Measurements from ENCODE around the gene ARHGEF26.

ARHGEF26 gene

GRCh38 chr3:154156530-154156929 is 35.3 kb downstream of the ARHGEF26 start:
- no peak for TF ChIP-seq POLR2A (IDR thresholded peaks at IDR 0.05; ENCODE audit: low read depth, low read length)
- DNase-seq (ENCODE audit: insufficient read length, low spot score): no peak
- no peak for FAIRE-seq

GRCh38 chr3:154161806-154162205 is 40.6 kb downstream of the ARHGEF26 start:
- FAIRE-seq: no peak
- no peak for DNase-seq (ENCODE audit: insufficient read length, low spot score)
- no peak for TF ChIP-seq POLR2A (IDR thresholded peaks at IDR 0.05; ENCODE audit: low read depth, low read length)

GRCh38 chr3:154164387-154164786 is 43.2 kb downstream of the ARHGEF26 start:
- no peak for DNase-seq (ENCODE audit: insufficient read length, low spot score)
- no peak for FAIRE-seq
- no peak for TF ChIP-seq POLR2A (IDR thresholded peaks at IDR 0.05; ENCODE audit: low read depth, low read length)

- no peak for TF ChIP-seq POLR2A (IDR thresholded peaks at IDR 0.05; ENCODE audit: low read depth, low read length)
- FAIRE-seq: no peak
- no peak for DNase-seq (ENCODE audit: insufficient read length, low spot score)
Observed at GRCh38 chr3:154168998-154169795, 48.0 kb downstream of the ARHGEF26 start.

- FAIRE-seq: no peak
- DNase-seq (ENCODE audit: insufficient read length, low spot score): no peak
- no peak for TF ChIP-seq POLR2A (IDR thresholded peaks at IDR 0.05; ENCODE audit: low read depth, low read length)
Observed at GRCh38 chr3:154169796-154170110, 48.6 kb downstream of the ARHGEF26 start.

- DNase-seq (ENCODE audit: insufficient read length, low spot score): no peak
- no peak for TF ChIP-seq POLR2A (IDR thresholded peaks at IDR 0.05; ENCODE audit: low read depth, low read length)
- no peak for FAIRE-seq
Observed at GRCh38 chr3:154170300-154170699, 49.1 kb downstream of the ARHGEF26 start.

GRCh38 chr3:154175041-154175440 is 53.9 kb downstream of the ARHGEF26 start:
- DNase-seq (ENCODE audit: insufficient read length, low spot score) (no peak), FAIRE-seq (no peak)
- no peak for TF ChIP-seq POLR2A (IDR thresholded peaks at IDR 0.05; ENCODE audit: low read depth, low read length)

- DNase-seq (ENCODE audit: insufficient read length, low spot score) (no peak), FAIRE-seq (no peak)
- no peak for TF ChIP-seq POLR2A (IDR thresholded peaks at IDR 0.05; ENCODE audit: low read depth, low read length)
Observed at GRCh38 chr3:154176036-154176435, 54.8 kb downstream of the ARHGEF26 start.

- FAIRE-seq (no peak), DNase-seq (ENCODE audit: insufficient read length, low spot score) (no peak)
- no peak for TF ChIP-seq POLR2A (IDR thresholded peaks at IDR 0.05; ENCODE audit: low read depth, low read length)
Observed at GRCh38 chr3:154177406-154177805, 56.2 kb downstream of the ARHGEF26 start.

- DNase-seq (ENCODE audit: insufficient read length, low spot score) (no peak), FAIRE-seq (no peak)
- TF ChIP-seq POLR2A (IDR thresholded peaks at IDR 0.05; ENCODE audit: low read depth, low read length): no peak
Observed at GRCh38 chr3:154178172-154178571, 57.0 kb downstream of the ARHGEF26 start.

- FAIRE-seq: no peak
- no peak for DNase-seq (ENCODE audit: insufficient read length, low spot score)
- TF ChIP-seq POLR2A (IDR thresholded peaks at IDR 0.05; ENCODE audit: low read depth, low read length): no peak
Observed at GRCh38 chr3:154180836-154181691, 59.9 kb downstream of the ARHGEF26 start.

- DNase-seq (ENCODE audit: insufficient read length, low spot score) (no peak), FAIRE-seq (no peak)
- no peak for TF ChIP-seq POLR2A (IDR thresholded peaks at IDR 0.05; ENCODE audit: low read depth, low read length)
Observed at GRCh38 chr3:154182322-154182922, 61.2 kb downstream of the ARHGEF26 start.

- no peak for FAIRE-seq
- TF ChIP-seq POLR2A (IDR thresholded peaks at IDR 0.05; ENCODE audit: low read depth, low read length): no peak
- DNase-seq (ENCODE audit: insufficient read length, low spot score): no peak
Observed at GRCh38 chr3:154182975-154183374, 61.8 kb downstream of the ARHGEF26 start.

GRCh38 chr3:154184582-154184981 is 63.4 kb downstream of the ARHGEF26 start:
- DNase-seq (ENCODE audit: insufficient read length, low spot score) (no peak), FAIRE-seq (no peak)
- TF ChIP-seq POLR2A (IDR thresholded peaks at IDR 0.05; ENCODE audit: low read depth, low read length): no peak
